K562 (cell line): ENCODE results near the gene PNPLA1. TPM values are rescaled to one million over a fixed set of nuclear protein-coding genes. Genes with fewer than 3 reads are reported as not detected.
A peak's percentile ranks its signal among the peaks of the same experiment; 100 is the strongest.

Experiments
- ATF7 ChIP-seq: fragments of 450-650 bp; IDR thresholded peaks from 2 replicates; pipeline ENCODE4 v1.7.1; 2014; ENCODE audit warnings: mild to moderate bottlenecking, moderate library complexity
- BCOR ChIP-seq: fragments of 450-650 bp; IDR thresholded peaks from 2 replicates; pipeline ENCODE4 v1.6.1; 2016
- GABPB2 ChIP-seq: fragments of 250-450 bp; sonication (Bioruptor Pico); conservative IDR thresholded peaks from 2 replicates; pipeline ENCODE4 v1.5.1; 2021; ENCODE audit warnings: mild to moderate bottlenecking
- HMG20A ChIP-seq: fragments of 450-650 bp; formaldehyde crosslinking; conservative IDR thresholded peaks from 2 replicates; pipeline ENCODE4 v1.4.0; 2020; ENCODE audit warnings: mild to moderate bottlenecking, mixed read lengths
- JUN ChIP-seq, 2 experiments: sonication (generic) in 1 of 2; formaldehyde crosslinking in 1 of 2; IDR thresholded peaks; 2 replicates each; pipeline versions ENCODE4 v1.6.1 to v1.8.0; 2012 to 2022; ENCODE audit warnings: borderline replicate concordance in 2 of 2, mild to moderate bottlenecking in 2 of 2, improper control_type of control experiment in 1 of 2, low read depth in 1 of 2, low read length in 1 of 2, missing genetic modification reagents in 1 of 2
- MCM7 ChIP-seq, 2 experiments: fragments of 450-650 bp; IDR thresholded peaks; 2 replicates each; pipeline ENCODE4 v1.6.1; 2016 to 2018
- RBM39 ChIP-seq: fragments of 200-400 bp; formaldehyde crosslinking; optimal IDR thresholded peaks from 2 replicates; pipeline ENCODE3; 2018; ENCODE audit warnings: low read depth, low read length
- SNIP1 ChIP-seq: fragments of 450-650 bp; IDR thresholded peaks from 2 replicates; pipeline ENCODE4 v1.7.1; 2017; ENCODE audit warnings: low read depth, mild to moderate bottlenecking
- SP2 ChIP-seq: IDR thresholded peaks from 2 replicates; pipeline ENCODE4 v1.6.1; 2011; ENCODE audit warnings: mild to moderate bottlenecking, low read depth, low read length, moderate library complexity; ENCODE audit not compliant: poor library complexity, severe bottlenecking; ENCODE audit errors: extremely low read depth
- TEAD1 ChIP-seq, 2 experiments: fragments of 450-650 bp in 1 of 2; sonication (generic) in 1 of 2; formaldehyde crosslinking; IDR thresholded peaks; 2 replicates each; pipeline versions ENCODE4 v1.4.0 to v1.8.0; 2020 to 2022; ENCODE audit warnings: mild to moderate bottlenecking in 2 of 2, missing genetic modification reagents in 1 of 2
- ZNF586 ChIP-seq: fragments of 450-650 bp; formaldehyde crosslinking; conservative IDR thresholded peaks from 2 replicates; pipeline ENCODE4 v1.4.0; 2020; ENCODE audit warnings: mild to moderate bottlenecking, moderate library complexity
- ZNF778 ChIP-seq: fragments of 450-650 bp; formaldehyde crosslinking; IDR thresholded peaks from 2 replicates; pipeline ENCODE4 v1.4.0; 2020; ENCODE audit warnings: mild to moderate bottlenecking, moderate library complexity
- ZNF785 ChIP-seq: fragments of 250-450 bp; sonication (Bioruptor Pico); IDR thresholded peaks from 2 replicates; pipeline ENCODE4 v1.4.0; 2020; ENCODE audit warnings: mild to moderate bottlenecking
- polyA plus RNA-seq, 8 experiments: library from polyadenylated mRNA; depleted of rRNA in 4 of 8; stranded (reverse) in 5 of 8; unstranded in 3 of 8; fragments of >200 nt; fragmentation: Nextera tagmentation in 2 of 8; fragmentation: Illumina TruSeq in 1 of 8; extraction: Ambion mirVana in 2 of 8; extraction: Trizol in 1 of 8; gene quantifications; 2 replicates each; pipeline versions ENCODE4 v1.2.1 to v1.2.3, GENCODE V29; 2011 to 2014; ENCODE audit warnings: inconsistent platforms in 1 of 8, missing spikeins in 1 of 8
- total RNA-seq, 7 experiments: library from RNA; depleted of rRNA in 6 of 7; stranded (reverse); fragments of >200 nt in 6 of 7; fragmentation: Illumina TruSeq in 2 of 7; extraction: Trizol in 2 of 7; gene quantifications; 2 replicates each; pipeline versions ENCODE4 v1.2.1 to v1.2.3, GENCODE V29; 2011 to 2021; ENCODE audit warnings: low replicate concordance in 1 of 7
- TF ChIP-seq, protein P1 (sequence below): sonication (generic); formaldehyde crosslinking; IDR thresholded peaks from 2 replicates; pipeline ENCODE4 v1.8.1; 2023; ENCODE audit warnings: mild to moderate bottlenecking, missing genetic modification reagents
- TF ChIP-seq, protein P2 (sequence below), 2 experiments: fragments of 450-650 bp in 1 of 2; IDR thresholded peaks; 2 replicates each; pipeline ENCODE4 v1.6.1; 2011 to 2017; ENCODE audit warnings: low read depth in 2 of 2, antibody characterized with exemption in 1 of 2, borderline replicate concordance in 1 of 2, low read length in 1 of 2, mild to moderate bottlenecking in 1 of 2, mixed read lengths in 1 of 2; ENCODE audit not compliant: control insufficient read depth in 1 of 2
- TF ChIP-seq, protein P3 (sequence below): fragments of 250-450 bp; sonication (Bioruptor Pico); IDR thresholded peaks from 2 replicates; pipeline ENCODE4 v1.5.0; 2020; ENCODE audit warnings: mild to moderate bottlenecking
- TF ChIP-seq, protein P4 (sequence below): sonication (generic); formaldehyde crosslinking; IDR thresholded peaks from 2 replicates; pipeline ENCODE4 v1.8.0; 2022; ENCODE audit warnings: missing genetic modification reagents, mild to moderate bottlenecking, moderate library complexity, borderline replicate concordance
- TF ChIP-seq, protein P5 (sequence below): sonication (generic); formaldehyde crosslinking; IDR thresholded peaks from 2 replicates; pipeline ENCODE4 v1.4.0; 2020; ENCODE audit warnings: mild to moderate bottlenecking, missing genetic modification reagents

The PNPLA1 gene
- total and polyA plus RNA-seq, 9 of the 15 experiments (the other 6 are each of a cell fraction or from before 2014, with no cell fraction given), result 0.04 to 0.27 (median 0.13) TPM; not detected in 2

DNA sequence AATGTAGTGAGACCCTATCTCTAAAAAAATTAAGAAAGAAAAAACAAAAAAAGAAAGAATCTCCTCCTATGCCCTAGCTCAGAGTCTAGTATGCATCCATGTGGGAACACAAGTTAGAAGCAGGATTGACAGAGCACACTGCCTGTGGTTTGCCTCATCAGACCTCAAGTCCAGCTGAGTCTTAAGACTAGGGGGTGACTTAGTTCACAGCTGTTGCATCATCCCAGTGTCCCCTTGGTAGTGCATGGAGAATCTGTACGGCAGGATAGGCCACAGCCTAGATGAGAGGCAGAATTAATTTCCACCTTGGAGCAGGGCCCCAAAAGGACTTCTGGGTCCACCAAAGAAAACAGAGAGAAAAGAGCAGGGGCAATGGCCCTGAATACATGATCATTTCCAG is 13.7 kb downstream of the PNPLA1 start (continued):
- TF ChIP-seq JUN (IDR thresholded peaks at IDR 0.05; ENCODE audit: borderline replicate concordance, low read depth, low read length) (no peak), JUN (CRISPR knock-in tag; IDR thresholded peaks at IDR 0.05; ENCODE audit: borderline replicate concordance) (no peak), SNIP1 (no peak), RBM39 (no peak), BCOR (no peak), ZNF785 (CRISPR knock-in tag) (no peak), ATF7 (0 out of 2 replicates have a peak, but pooled peaks have one; percentile 30), ZNF778 (no peak), ZNF586 (CRISPR knock-in tag) (no peak), SP2 (no peak), TEAD1 (CRISPR knock-in tag; IDR thresholded peaks at IDR 0.05) (no peak), HMG20A (CRISPR knock-in tag) (no peak), GABPB2 (no peak), MCM7 (IDR thresholded peaks at IDR 0.05) (no peak)
- TF ChIP-seq, protein P1, sequence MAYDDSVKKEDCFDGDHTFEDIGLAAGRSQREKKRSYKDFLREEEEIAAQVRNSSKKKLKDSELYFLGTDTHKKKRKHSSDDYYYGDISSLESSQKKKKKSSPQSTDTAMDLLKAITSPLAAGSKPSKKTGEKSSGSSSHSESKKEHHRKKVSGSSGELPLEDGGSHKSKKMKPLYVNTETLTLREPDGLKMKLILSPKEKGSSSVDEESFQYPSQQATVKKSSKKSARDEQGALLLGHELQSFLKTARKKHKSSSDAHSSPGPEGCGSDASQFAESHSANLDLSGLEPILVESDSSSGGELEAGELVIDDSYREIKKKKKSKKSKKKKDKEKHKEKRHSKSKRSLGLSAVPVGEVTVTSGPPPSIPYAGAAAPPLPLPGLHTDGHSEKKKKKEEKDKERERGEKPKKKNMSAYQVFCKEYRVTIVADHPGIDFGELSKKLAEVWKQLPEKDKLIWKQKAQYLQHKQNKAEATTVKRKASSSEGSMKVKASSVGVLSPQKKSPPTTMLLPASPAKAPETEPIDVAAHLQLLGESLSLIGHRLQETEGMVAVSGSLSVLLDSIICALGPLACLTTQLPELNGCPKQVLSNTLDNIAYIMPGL (CRISPR knock-in tag), result no peak
- TF ChIP-seq, protein P2, sequence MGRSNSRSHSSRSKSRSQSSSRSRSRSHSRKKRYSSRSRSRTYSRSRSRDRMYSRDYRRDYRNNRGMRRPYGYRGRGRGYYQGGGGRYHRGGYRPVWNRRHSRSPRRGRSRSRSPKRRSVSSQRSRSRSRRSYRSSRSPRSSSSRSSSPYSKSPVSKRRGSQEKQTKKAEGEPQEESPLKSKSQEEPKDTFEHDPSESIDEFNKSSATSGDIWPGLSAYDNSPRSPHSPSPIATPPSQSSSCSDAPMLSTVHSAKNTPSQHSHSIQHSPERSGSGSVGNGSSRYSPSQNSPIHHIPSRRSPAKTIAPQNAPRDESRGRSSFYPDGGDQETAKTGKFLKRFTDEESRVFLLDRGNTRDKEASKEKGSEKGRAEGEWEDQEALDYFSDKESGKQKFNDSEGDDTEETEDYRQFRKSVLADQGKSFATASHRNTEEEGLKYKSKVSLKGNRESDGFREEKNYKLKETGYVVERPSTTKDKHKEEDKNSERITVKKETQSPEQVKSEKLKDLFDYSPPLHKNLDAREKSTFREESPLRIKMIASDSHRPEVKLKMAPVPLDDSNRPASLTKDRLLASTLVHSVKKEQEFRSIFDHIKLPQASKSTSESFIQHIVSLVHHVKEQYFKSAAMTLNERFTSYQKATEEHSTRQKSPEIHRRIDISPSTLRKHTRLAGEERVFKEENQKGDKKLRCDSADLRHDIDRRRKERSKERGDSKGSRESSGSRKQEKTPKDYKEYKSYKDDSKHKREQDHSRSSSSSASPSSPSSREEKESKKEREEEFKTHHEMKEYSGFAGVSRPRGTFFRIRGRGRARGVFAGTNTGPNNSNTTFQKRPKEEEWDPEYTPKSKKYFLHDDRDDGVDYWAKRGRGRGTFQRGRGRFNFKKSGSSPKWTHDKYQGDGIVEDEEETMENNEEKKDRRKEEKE (IDR thresholded peaks at IDR 0.05; ENCODE audit: borderline replicate concordance in 1 of 2, control insufficient read depth in 1 of 2, low read depth in 2 of 2, low read length in 1 of 2), result no peak
- TF ChIP-seq, protein P3, sequence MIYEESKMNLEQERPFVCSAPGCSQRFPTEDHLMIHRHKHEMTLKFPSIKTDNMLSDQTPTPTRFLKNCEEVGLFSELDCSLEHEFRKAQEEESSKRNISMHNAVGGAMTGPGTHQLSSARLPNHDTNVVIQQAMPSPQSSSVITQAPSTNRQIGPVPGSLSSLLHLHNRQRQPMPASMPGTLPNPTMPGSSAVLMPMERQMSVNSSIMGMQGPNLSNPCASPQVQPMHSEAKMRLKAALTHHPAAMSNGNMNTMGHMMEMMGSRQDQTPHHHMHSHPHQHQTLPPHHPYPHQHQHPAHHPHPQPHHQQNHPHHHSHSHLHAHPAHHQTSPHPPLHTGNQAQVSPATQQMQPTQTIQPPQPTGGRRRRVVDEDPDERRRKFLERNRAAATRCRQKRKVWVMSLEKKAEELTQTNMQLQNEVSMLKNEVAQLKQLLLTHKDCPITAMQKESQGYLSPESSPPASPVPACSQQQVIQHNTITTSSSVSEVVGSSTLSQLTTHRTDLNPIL, result no peak
- TF ChIP-seq, protein P4, sequence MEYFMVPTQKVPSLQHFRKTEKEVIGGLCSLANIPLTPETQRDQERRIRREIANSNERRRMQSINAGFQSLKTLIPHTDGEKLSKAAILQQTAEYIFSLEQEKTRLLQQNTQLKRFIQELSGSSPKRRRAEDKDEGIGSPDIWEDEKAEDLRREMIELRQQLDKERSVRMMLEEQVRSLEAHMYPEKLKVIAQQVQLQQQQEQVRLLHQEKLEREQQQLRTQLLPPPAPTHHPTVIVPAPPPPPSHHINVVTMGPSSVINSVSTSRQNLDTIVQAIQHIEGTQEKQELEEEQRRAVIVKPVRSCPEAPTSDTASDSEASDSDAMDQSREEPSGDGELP, result no peak
- TF ChIP-seq, protein P5, sequence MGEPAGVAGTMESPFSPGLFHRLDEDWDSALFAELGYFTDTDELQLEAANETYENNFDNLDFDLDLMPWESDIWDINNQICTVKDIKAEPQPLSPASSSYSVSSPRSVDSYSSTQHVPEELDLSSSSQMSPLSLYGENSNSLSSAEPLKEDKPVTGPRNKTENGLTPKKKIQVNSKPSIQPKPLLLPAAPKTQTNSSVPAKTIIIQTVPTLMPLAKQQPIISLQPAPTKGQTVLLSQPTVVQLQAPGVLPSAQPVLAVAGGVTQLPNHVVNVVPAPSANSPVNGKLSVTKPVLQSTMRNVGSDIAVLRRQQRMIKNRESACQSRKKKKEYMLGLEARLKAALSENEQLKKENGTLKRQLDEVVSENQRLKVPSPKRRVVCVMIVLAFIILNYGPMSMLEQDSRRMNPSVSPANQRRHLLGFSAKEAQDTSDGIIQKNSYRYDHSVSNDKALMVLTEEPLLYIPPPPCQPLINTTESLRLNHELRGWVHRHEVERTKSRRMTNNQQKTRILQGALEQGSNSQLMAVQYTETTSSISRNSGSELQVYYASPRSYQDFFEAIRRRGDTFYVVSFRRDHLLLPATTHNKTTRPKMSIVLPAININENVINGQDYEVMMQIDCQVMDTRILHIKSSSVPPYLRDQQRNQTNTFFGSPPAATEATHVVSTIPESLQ (CRISPR knock-in tag), result no peak
